Measurements from ENCODE around the gene HOXB7.

DNA sequence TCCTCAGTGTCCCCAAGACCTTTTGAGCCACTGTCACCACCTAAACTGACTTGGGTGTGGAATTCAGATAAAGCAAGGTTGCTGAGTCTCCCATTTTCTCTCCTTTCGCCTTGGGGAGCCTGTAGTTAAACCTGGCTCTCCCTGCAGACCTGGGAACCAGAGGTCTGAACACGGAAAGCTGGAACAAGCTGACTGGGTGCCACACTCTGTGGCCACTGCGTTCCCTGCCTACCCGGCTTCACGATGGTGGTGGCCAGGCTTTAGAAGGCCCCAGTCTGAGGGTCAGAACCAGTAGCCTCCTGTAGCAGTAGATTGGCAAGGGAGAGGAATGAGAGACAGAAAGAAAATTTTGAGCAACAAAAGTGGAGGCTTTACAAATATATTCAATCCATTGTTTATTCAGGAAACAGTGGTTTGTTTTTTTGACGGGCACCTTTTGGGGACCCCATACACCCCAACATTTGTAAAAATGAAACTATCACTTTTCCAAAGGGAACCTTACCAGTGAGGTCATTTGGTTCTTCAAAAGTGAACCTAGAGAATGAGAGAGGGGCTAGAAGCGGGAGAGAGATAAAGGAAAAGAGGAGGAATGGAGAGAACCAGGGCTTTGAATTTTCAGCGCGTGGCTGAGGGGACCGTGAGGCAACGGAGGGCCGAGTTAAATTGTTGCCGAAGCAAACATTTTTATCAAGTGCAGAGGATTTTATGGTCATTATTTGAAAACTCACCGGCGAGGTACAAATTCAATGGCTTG lies 6.1 kb upstream of the HOXB7 start:
- TF ChIP-seq, protein P1, sequence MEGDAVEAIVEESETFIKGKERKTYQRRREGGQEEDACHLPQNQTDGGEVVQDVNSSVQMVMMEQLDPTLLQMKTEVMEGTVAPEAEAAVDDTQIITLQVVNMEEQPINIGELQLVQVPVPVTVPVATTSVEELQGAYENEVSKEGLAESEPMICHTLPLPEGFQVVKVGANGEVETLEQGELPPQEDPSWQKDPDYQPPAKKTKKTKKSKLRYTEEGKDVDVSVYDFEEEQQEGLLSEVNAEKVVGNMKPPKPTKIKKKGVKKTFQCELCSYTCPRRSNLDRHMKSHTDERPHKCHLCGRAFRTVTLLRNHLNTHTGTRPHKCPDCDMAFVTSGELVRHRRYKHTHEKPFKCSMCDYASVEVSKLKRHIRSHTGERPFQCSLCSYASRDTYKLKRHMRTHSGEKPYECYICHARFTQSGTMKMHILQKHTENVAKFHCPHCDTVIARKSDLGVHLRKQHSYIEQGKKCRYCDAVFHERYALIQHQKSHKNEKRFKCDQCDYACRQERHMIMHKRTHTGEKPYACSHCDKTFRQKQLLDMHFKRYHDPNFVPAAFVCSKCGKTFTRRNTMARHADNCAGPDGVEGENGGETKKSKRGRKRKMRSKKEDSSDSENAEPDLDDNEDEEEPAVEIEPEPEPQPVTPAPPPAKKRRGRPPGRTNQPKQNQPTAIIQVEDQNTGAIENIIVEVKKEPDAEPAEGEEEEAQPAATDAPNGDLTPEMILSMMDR (IDR thresholded peaks at IDR 0.05): no peak
- TF ChIP-seq POLR2A (IDR thresholded peaks at IDR 0.05) (no peak), EP300 (IDR thresholded peaks at IDR 0.05) (no peak)
